Pancreas (tissue), 10 donors: ENCODE data around the gene ZFP64. TPM values are rescaled to one million over a fixed set of nuclear protein-coding genes. Genes with fewer than 3 reads are reported as not detected.

Experiments used
- ATAC-seq, 4 donors: fragments of 200-7000 bp; cut with Tn5 transposase; one replicate each; pipeline versions ENCODE4 v1.8.0 to v1.9.1; 2020; ENCODE audit warnings: mild to moderate bottlenecking in 4 of 4, moderate library complexity in 4 of 4
- DNase-seq, 6 donors: peaks; one replicate each; pipeline ENCODE4 v3.0.0-alpha.2; 2020
- FAIRE-seq: peaks from 2 replicates; lab custom pipeline; 2012; peaks lifted over from hg19 to GRCh38; lab: Jason Lieb, UNC
- H3K27ac ChIP-seq, 4 donors: fragments of 200-600 bp; sonication (generic); 1 replicate in 3 of 4; 2 replicates in 1 of 4; pipeline versions ENCODE4 v1.5.0 to v1.8.0; 2020
- H3K27me3 ChIP-seq, 4 donors: fragments of 200-600 bp; one replicate each; pipeline ENCODE4 v1.8.0; 2021
- H3K36me3 ChIP-seq, 3 donors: fragments of 200-600 bp; sonication (generic) in 1 of 3; one replicate each; pipeline versions ENCODE4 v1.5.0 to v1.8.0; 2020 to 2021
- H3K4me1 ChIP-seq, 3 donors: fragments of 200-600 bp; one replicate each; pipeline ENCODE4 v1.8.0; 2021
- H3K4me3 ChIP-seq, 4 donors: fragments of 200-600 bp; sonication (generic) in 2 of 4; one replicate each; pipeline versions ENCODE4 v1.5.0 to v1.8.0; 2020 to 2021
- H3K9me3 ChIP-seq, 4 donors: fragments of 200-600 bp; one replicate each; pipeline ENCODE4 v1.8.0; 2021
- CTCF ChIP-seq, 4 donors: fragments of 200-600 bp; sonication (generic) in 3 of 4; IDR thresholded peaks; one replicate each; pipeline versions ENCODE4 v1.5.0 to v1.8.0; 2021; ENCODE audit warnings: antibody characterized with exemption in 4 of 4
- WGBS, 2 donors: extraction: QIAGEN DNeasy Blood & Tissue Kit; methylation state at CpG; one replicate each; pipeline ENCODE4 v1.1.7; 2013; 5-methylcytosine and 5-hydroxymethylcytosine counted together
- intact Hi-C, 3 donors: fragments of 100-400 bp; cut with DNase I; formaldehyde crosslinking; loops; one replicate each; pipeline versions ENCODE4 v1.11.1 to v1.14.2; 2022
- polyA plus RNA-seq, 2 donors: library from polyadenylated mRNA; stranded (reverse); fragments of 200-250 nt; gene quantifications; one replicate each; pipeline ENCODE4 v1.2.3, GENCODE V29; 2013
- total RNA-seq, 6 donors: library from RNA; stranded (reverse); fragmentation: NEBNext Ultra II Directional in 4 of 6; extraction: Animal tissue kit (Norgen Biotek cat#: 25700) in 4 of 6; gene quantifications; one replicate each; pipeline versions ENCODE4 v1.2.1 to v1.2.4, GENCODE V29; 2021 to 2023
- donor health status: healthy with polysubstance abuse.
- donor health status: DM: no; HTN: no; CAD: no; lungs with moderate emphysema.
- donor health status: DM: no; HTN: no; CAD: no.
- donor health status: control.
- donor health status: control.
- donor health status: Bipolar disorder and iron deficiency.
- donor health status: DM: yes; HTN: yes; CAD: no.
- donor health status: DM: no; HTN: no; CAD: no.
- donor health status: DM: no; HTN: no; CAD: no.
- donor health status: DM: yes; HTN: yes; CAD: no.

Gene ZFP64
- total and polyA plus RNA-seq, 8 donors = 3.2 to 9.6 (median 4.9) TPM

- FAIRE-seq (no peak), ATAC-seq (no peak), DNase-seq (no peak)
- H3K9me3 ChIP-seq = no peaks in the 10 kb centered on the region
- no peaks in the 10 kb centered on the region for H3K36me3 ChIP-seq
- no peak overlapping the region for H3K27ac ChIP-seq
- H3K4me1 ChIP-seq = no peaks in the 10 kb centered on the region
- WGBS, 2 donors = 93 to 95% methylated on average over 5 of the region's 5 CpGs
- H3K4me3 ChIP-seq = no peak overlapping the region
- intact Hi-C loops = no loop called here
- H3K27me3 ChIP-seq = no peaks in the 10 kb centered on the region
- TF ChIP-seq CTCF (IDR thresholded peaks at IDR 0.05) = no peak
These were observed 61.2 kb downstream of the ZFP64 start for GRCh38 chr20:52130406-52130805.

DNA sequence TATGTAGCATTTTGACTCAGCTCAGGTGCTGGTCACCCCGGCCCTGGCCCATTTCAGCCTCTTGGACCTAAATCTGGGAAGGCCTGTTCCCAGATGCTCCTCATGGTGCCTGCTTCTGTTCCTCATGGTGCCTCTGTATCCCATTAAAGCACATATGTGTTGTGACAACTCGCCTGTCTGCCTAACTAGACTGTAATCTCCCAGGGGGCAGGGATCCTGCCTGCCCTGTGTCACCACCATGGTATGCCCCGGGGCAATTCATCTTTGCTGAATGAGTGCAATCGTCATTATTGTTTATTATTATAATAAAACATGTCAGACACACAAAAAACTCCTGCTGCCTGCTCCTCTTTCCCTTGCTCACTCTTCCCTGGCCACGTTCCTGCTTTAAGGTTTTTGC, 62.0 kb downstream of the ZFP64 start:
- Histone ChIP-seq H3K4me3 (no peak overlapping the region), H3K27ac (no peak overlapping the region), H3K9me3 (no peaks in the 10 kb centered on the region), H3K36me3 (no peaks in the 10 kb centered on the region), H3K4me1 (no peaks in the 10 kb centered on the region), H3K27me3 (no peaks in the 10 kb centered on the region)
- 86 to 88% methylated on average over 5 of the region's 5 CpGs for WGBS, 2 donors
- intact Hi-C loops = no loop called here
- no peak for TF ChIP-seq CTCF (IDR thresholded peaks at IDR 0.05)
- DNase-seq (no peak), ATAC-seq (no peak), FAIRE-seq (no peak)

DNA sequence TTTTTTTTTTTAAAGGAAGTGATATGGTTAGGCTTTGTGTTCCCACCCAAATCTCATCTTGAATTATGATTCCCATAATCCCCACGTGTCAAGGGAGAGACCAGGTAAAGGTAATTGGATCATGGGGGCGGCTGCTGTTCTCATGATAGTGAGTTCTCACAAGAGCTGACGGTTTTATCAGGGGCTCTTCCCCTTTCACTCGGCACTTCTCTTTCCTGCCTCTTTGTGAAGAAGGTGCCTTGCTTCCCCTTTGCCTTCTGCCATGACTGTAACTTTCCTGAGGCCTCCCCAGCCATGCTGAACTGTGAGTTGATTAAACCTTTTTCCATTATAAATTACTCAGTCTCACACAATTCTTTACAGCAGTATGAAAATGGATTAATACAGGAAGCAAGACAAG, 64.3 kb downstream of the ZFP64 start:
- H3K4me3 ChIP-seq = no peak overlapping the region
- no peaks in the 10 kb centered on the region for H3K4me1 ChIP-seq
- 78 to 80% methylated on average over 4 of the region's 4 CpGs for WGBS, 2 donors
- no peaks in the 10 kb centered on the region for H3K27me3 ChIP-seq
- no peak for TF ChIP-seq CTCF (IDR thresholded peaks at IDR 0.05)
- DNase-seq = no peak
- H3K27ac ChIP-seq = no peak overlapping the region
- no peak for FAIRE-seq
- no peak for ATAC-seq
- intact Hi-C loops = no loop called here
- H3K9me3 ChIP-seq = no peaks in the 10 kb centered on the region
- no peaks in the 10 kb centered on the region for H3K36me3 ChIP-seq

- TF ChIP-seq CTCF (IDR thresholded peaks at IDR 0.05) = no peak
- 89 to 99% methylated on average over 3 of the region's 3 CpGs for WGBS, 2 donors
- intact Hi-C loops = no loop called here
- Histone ChIP-seq H3K36me3 (no peaks in the 10 kb centered on the region), H3K4me3 (no peak overlapping the region), H3K27ac (no peak overlapping the region), H3K27me3 (no peaks in the 10 kb centered on the region), H3K4me1 (no peaks in the 10 kb centered on the region), H3K9me3 (no peaks in the 10 kb centered on the region)
- FAIRE-seq (no peak), ATAC-seq (no peak), DNase-seq (no peak)
These were observed 66.8 kb downstream of the ZFP64 start for GRCh38 chr20:52124821-52125220.

- H3K27me3 ChIP-seq = no peaks in the 10 kb centered on the region
- no peaks in the 10 kb centered on the region for H3K4me1 ChIP-seq
- H3K36me3 ChIP-seq = no peaks in the 10 kb centered on the region
- no peak for TF ChIP-seq CTCF (IDR thresholded peaks at IDR 0.05)
- 85 to 88% methylated on average over 5 of the region's 5 CpGs for WGBS, 2 donors
- H3K9me3 ChIP-seq = no peaks in the 10 kb centered on the region
- ATAC-seq = no peak
- H3K4me3 ChIP-seq = no peak overlapping the region
- no peak for DNase-seq
- no peak overlapping the region for H3K27ac ChIP-seq
- no peak for FAIRE-seq
- intact Hi-C loops = no loop called here
These were observed 72.9 kb downstream of the ZFP64 start for GRCh38 chr20:52118696-52119095.
